Measurements from ENCODE around the gene SULT2A1.
"Not testable (repeated sequence)": the region's sequence is repeated elsewhere in the genome, so short reads cannot be mapped to it uniquely, and the experiment has no call there.

Gene SULT2A1

DNA sequence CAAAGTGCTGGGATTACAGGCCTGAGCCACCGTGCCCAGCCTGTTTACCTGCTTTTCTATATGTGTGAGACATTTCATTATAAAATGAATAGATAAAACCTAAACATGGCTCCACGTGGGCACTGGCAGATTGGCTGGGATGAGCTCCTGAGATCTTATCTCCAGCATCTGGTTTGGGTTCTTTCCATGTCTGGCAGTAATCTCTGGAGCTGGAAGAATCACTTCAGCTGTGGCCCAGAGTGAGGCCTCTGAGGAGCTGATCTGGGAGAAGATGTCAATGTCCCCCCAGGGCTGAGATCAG, 5.5 kb upstream of the SULT2A1 start:
- Histone ChIP-seq H3K9me3 (ENCODE audit: control insufficient read depth, low read depth, low read length) (peaks cover 4% of the 10 kb centered on the region), H3K4me1 (ENCODE audit: control insufficient read depth, low read depth, low read length) (no peaks in the 10 kb centered on the region), H3K27me3 (ENCODE audit: control insufficient read depth, insufficient read depth, low read length) (no peaks in the 10 kb centered on the region), H3K36me3 (ENCODE audit: control insufficient read depth, low read depth, low read length) (no peaks in the 10 kb centered on the region), H3K9ac (ENCODE audit: low read length) (no peak overlapping the region), H3K4me3 (ENCODE audit: low read length) (no peak overlapping the region), H3K27ac (ENCODE audit: low read length) (no peak overlapping the region)

DNA sequence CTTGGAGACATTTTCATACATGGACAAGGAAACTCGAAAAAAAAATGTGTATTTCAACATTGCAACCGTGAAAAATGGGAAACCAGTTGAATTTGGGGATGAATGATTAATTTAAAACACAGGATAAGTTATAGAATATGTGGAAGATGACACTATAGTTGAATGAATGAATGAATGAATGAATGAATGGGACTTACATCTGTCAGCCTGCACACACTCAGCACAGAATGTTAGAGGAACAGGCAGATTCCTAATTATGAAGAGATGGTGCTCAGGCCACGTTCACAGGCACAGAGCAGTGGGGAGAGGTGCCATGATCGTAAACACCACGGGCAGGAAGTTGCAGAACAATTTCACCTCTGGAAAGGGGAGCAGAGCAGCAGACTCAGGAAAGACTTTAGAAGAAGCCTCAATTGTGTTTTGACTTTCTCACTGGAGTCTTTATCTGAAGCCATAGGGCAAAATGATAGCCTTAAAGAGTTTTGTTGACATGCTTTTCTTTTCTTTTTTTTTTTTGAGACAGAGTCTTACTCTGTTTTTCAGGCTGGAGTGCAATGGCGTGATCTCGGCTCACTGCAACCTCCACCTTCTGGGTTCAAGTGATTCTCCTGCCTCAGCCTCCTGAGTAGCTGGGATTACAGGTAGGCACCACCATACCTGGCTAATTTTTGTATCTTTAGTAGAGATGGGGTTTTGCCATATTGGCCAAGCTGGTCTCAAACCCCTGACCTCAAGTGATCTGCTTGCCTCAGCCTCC, 4.9 kb upstream of the SULT2A1 start:
- no peak overlapping the region for H3K27ac ChIP-seq (ENCODE audit: low read length)
- H3K9me3 ChIP-seq (ENCODE audit: control insufficient read depth, low read depth, low read length) = peaks cover 4% of the 10 kb centered on the region
- no peaks in the 10 kb centered on the region for H3K27me3 ChIP-seq (ENCODE audit: control insufficient read depth, insufficient read depth, low read length)
- H3K9ac ChIP-seq (ENCODE audit: low read length) = no peak overlapping the region
- no peaks in the 10 kb centered on the region for H3K4me1 ChIP-seq (ENCODE audit: control insufficient read depth, low read depth, low read length)
- H3K4me3 ChIP-seq (ENCODE audit: low read length) = no peak overlapping the region
- H3K36me3 ChIP-seq (ENCODE audit: control insufficient read depth, low read depth, low read length) = no peaks in the 10 kb centered on the region

DNA sequence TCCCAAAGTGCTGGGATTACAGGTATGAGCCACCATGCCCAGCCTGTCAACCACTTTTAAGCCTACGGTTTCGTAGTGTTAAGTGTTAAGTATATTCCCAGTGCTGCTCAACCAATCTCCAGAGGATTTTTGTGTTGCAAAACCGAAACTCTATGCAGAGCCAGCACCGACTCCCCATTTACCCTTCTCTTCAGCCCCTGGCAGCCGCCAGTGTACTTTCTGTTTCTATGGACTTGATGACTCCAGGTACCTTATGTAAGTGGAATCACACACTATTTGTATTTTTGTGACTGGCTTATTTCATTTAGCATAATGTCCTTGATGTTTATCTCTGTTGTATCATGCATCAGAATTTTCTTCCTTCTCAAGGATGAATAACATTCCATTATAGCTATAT, 1.1 kb downstream of the SULT2A1 start:
- Histone ChIP-seq H3K27me3 (ENCODE audit: control insufficient read depth, insufficient read depth, low read length) (no peaks in the 10 kb centered on the region), H3K4me1 (ENCODE audit: control insufficient read depth, low read depth, low read length) (no peaks in the 10 kb centered on the region)

DNA sequence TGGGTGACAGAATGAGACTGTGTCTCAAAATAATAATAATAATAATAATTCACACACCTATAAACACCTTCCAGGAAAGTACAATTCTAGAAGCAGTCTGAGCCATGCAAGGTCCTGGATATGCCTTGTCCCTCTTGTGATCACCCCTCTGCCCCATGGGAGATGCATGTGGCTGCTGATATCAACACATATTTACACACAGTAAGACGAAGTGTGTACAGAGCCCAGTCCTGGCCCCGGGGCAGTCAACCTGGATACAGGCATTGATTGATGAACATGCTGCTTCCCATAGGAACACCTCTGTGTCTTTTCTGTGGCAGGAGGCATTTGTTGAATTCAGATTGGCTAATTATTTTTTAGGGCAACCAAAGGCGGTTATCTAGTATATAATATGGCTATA, 3.2 kb downstream of the SULT2A1 start:
- Histone ChIP-seq H3K4me3 (ENCODE audit: low read length) (no peak overlapping the region), H3K9me3 (ENCODE audit: control insufficient read depth, low read depth, low read length) (no peaks in the 10 kb centered on the region), H3K9ac (ENCODE audit: low read length) (no peak overlapping the region), H3K27me3 (ENCODE audit: control insufficient read depth, insufficient read depth, low read length) (no peaks in the 10 kb centered on the region), H3K4me1 (ENCODE audit: control insufficient read depth, low read depth, low read length) (no peaks in the 10 kb centered on the region), H3K36me3 (ENCODE audit: control insufficient read depth, low read depth, low read length) (no peaks in the 10 kb centered on the region), H3K27ac (ENCODE audit: low read length) (no peak overlapping the region)

More for the DNA sequence above, 1.1 kb downstream of the SULT2A1 start:
- no peaks in the 10 kb centered on the region for H3K9me3 ChIP-seq (ENCODE audit: control insufficient read depth, low read depth, low read length)
- no peak overlapping the region for H3K27ac ChIP-seq (ENCODE audit: low read length)
- H3K36me3 ChIP-seq (ENCODE audit: control insufficient read depth, low read depth, low read length) = no peaks in the 10 kb centered on the region
- H3K4me3 ChIP-seq (ENCODE audit: low read length) = no peak overlapping the region
- H3K9ac ChIP-seq (ENCODE audit: low read length) = no peak overlapping the region

DNA sequence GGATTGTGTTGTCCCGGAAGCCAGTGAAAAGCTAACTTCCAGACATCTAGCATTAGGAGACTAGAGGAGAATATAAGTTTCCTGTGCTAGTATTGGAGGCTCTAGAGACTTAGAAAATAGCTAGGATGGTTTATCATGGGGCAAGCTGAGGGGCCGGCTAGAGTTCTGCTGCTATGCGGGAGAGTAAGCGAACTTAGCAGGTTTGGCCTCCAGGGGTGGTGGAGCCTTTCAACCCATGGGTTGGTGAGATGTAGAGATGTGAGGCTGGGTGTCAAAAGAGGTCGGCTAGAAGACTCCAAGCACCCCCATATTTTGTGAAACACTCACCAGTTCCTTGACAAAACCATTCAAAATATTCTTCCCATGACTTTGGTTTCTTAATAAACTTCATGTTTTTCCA, 4.4 kb downstream of the SULT2A1 start:
- Histone ChIP-seq H3K4me1 (ENCODE audit: control insufficient read depth, low read depth, low read length) (no peaks in the 10 kb centered on the region), H3K9ac (ENCODE audit: low read length) (no peak overlapping the region), H3K27me3 (ENCODE audit: control insufficient read depth, insufficient read depth, low read length) (no peaks in the 10 kb centered on the region), H3K4me3 (ENCODE audit: low read length) (no peak overlapping the region), H3K9me3 (ENCODE audit: control insufficient read depth, low read depth, low read length) (no peaks in the 10 kb centered on the region), H3K27ac (ENCODE audit: low read length) (no peak overlapping the region), H3K36me3 (ENCODE audit: control insufficient read depth, low read depth, low read length) (no peaks in the 10 kb centered on the region)

DNA sequence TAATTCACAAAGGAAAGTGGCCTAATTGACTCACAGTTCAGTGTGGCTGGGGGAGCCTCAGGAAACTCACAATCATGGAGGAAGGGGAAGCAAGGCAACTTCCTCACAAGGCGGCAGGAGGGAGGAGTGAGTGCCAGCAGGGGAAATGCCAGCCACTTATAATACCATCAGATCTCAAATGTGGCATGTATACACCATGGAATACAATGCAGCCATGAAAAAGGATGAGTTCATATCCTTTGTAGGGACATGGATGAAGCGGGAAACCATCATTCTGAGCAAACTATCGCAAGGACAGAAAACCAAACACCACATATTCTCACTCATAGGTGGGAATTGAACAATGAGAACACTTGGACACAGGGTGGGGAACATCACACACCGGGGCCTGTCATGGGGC, 6.7 kb downstream of the SULT2A1 start:
- not testable (repeated sequence) for H3K36me3 ChIP-seq (ENCODE audit: control insufficient read depth, low read depth, low read length)

DNA sequence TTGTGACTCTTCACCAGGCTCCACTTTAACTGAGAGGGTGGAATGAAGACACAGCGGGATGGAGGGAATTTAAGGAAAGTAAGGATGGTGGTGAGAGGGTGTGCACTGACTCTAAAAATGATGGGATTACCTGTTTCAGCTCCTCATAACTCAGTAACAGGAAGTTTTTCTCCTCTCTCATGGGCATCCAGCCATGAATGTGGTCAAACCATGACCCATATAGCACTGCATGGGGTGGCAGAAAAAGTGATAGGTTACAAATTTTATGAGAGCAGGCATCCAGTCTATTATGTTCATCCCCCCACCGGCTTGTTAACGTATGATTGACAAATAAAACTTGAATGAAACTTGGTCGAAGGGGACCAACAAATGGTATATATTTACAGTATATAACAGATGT, 7.2 kb downstream of the SULT2A1 start:
- no peaks in the 10 kb centered on the region for H3K4me1 ChIP-seq (ENCODE audit: control insufficient read depth, low read depth, low read length)

More for the DNA sequence above, 6.7 kb downstream of the SULT2A1 start:
- H3K27ac ChIP-seq (ENCODE audit: low read length); H3K9ac ChIP-seq (ENCODE audit: low read length); H3K4me3 ChIP-seq (ENCODE audit: low read length); H3K4me1 ChIP-seq (ENCODE audit: control insufficient read depth, low read depth, low read length); H3K9me3 ChIP-seq (ENCODE audit: control insufficient read depth, low read depth, low read length); H3K27me3 ChIP-seq (ENCODE audit: control insufficient read depth, insufficient read depth, low read length): not testable (repeated sequence)

DNA sequence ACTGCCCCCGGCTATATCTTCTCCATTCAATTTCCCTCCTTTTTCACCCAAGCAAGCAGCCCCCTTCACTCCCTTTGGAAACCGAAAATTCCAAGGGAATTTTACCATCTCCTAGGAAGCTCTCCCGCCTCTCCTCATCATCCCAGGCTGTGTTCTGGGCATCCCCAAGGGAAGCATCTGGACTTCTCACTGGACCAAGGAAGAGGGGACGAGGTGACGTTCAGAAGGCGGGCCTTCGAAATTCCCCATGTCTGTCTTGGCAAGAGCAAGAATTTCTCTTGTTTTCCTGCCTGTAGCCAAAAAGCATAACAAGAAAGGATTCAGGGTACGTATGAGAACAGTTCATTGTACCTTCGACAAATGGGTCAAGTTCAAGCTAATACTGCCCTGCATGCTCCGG, 20.9 kb downstream of the SULT2A1 start:
- Histone ChIP-seq H3K4me1 (ENCODE audit: control insufficient read depth, low read depth, low read length) (peaks cover 5% of the 10 kb centered on the region), H3K9me3 (ENCODE audit: control insufficient read depth, low read depth, low read length) (no peaks in the 10 kb centered on the region), H3K9ac (ENCODE audit: low read length) (no peak overlapping the region), H3K27me3 (ENCODE audit: control insufficient read depth, insufficient read depth, low read length) (no peaks in the 10 kb centered on the region), H3K27ac (ENCODE audit: low read length) (no peak overlapping the region), H3K4me3 (ENCODE audit: low read length) (no peak overlapping the region), H3K36me3 (ENCODE audit: control insufficient read depth, low read depth, low read length) (no peaks in the 10 kb centered on the region)

More for the DNA sequence above, 7.2 kb downstream of the SULT2A1 start:
- no peaks in the 10 kb centered on the region for H3K36me3 ChIP-seq (ENCODE audit: control insufficient read depth, low read depth, low read length)
- H3K9ac ChIP-seq (ENCODE audit: low read length) = no peak overlapping the region
- no peaks in the 10 kb centered on the region for H3K27me3 ChIP-seq (ENCODE audit: control insufficient read depth, insufficient read depth, low read length)
- no peak overlapping the region for H3K4me3 ChIP-seq (ENCODE audit: low read length)
- H3K9me3 ChIP-seq (ENCODE audit: control insufficient read depth, low read depth, low read length) = no peaks in the 10 kb centered on the region
- no peak overlapping the region for H3K27ac ChIP-seq (ENCODE audit: low read length)

DNA sequence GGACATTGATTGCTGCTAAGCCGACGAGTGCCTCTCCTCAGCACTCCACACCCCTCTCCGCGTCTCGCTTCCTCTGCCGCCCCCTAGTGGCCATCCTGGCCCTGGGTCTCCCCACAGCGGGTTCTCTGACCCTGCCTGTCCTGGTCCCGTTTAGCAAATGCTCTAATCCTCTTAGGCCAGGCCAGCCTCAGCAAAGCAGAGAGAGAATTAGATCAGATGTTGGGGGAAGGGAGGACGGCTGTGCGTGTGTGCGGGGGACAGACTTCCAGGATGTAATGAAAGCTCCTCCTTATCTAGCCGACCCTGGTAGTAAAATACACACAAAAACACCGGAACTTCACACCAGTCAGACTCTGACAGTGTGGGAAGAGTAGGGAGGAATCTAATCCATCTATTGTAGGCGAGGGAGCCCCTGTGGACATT, 22.6 kb downstream of the SULT2A1 start:
- Histone ChIP-seq H3K9me3 (ENCODE audit: control insufficient read depth, low read depth, low read length) (no peaks in the 10 kb centered on the region), H3K36me3 (ENCODE audit: control insufficient read depth, low read depth, low read length) (no peaks in the 10 kb centered on the region), H3K4me3 (ENCODE audit: low read length) (no peak overlapping the region), H3K4me1 (ENCODE audit: control insufficient read depth, low read depth, low read length) (peaks cover 5% of the 10 kb centered on the region), H3K27ac (ENCODE audit: low read length) (no peak overlapping the region), H3K27me3 (ENCODE audit: control insufficient read depth, insufficient read depth, low read length) (no peaks in the 10 kb centered on the region), H3K9ac (ENCODE audit: low read length) (no peak overlapping the region)

DNA sequence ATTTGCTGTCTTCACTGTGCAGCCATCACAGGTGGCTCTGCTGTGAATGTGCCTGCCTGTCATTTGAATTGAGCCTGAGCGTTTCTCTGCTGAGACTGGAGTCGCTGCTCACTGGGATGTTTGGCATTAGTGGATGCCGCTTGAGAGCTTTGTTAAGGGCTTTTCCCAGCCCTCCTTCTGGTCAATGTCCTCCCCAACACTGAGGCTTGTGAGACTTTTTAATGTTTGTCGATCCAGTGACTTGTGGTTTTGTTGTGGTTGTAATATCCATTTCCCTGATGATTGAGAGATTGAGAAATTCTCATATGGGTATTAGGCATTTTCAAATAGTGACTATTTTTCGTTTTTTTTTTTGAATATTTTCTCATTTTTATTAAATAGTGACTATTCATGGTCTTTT, 24.5 kb downstream of the SULT2A1 start:
- Histone ChIP-seq H3K4me3 (ENCODE audit: low read length) (no peak overlapping the region), H3K9me3 (ENCODE audit: control insufficient read depth, low read depth, low read length) (no peaks in the 10 kb centered on the region), H3K9ac (ENCODE audit: low read length) (no peak overlapping the region), H3K27me3 (ENCODE audit: control insufficient read depth, insufficient read depth, low read length) (no peaks in the 10 kb centered on the region), H3K27ac (ENCODE audit: low read length) (no peak overlapping the region), H3K36me3 (ENCODE audit: control insufficient read depth, low read depth, low read length) (no peaks in the 10 kb centered on the region), H3K4me1 (ENCODE audit: control insufficient read depth, low read depth, low read length) (peaks cover 5% of the 10 kb centered on the region)

DNA sequence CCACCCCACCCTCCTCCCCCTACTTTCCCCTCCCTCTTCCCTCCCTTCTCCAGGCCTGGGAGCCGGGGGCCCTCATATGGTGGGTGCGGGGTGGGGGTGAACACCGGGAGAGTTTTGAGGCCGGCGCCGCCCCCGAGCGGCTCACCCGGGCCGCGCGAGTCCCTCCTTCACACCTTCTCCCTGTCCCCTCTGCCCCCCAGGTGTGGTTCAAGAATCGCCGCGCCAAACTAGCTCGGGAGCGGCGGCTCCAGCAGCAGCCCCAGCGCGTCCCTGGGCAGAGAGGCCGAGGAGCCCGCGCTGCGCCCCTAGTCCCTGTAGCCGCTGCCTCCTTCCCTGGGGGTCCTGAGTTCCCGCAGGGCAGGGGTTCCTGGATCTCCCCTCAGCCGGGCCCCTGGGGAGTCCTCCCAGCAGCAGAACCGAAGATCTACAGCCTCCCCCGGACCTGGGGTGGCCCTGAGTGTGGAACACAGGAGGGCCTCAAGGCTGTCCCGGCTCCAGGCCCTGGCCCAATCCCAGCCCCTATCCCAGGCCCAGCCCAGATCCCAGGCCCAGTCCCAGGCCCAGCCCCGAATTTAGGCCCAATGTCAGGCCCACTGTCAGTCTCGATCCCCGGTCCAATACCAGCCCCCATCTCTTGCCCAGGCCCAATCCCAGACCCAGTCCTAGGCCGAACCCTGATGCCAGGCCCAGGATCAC, 25.4 kb downstream of the SULT2A1 start:
- Histone ChIP-seq H3K4me3 (ENCODE audit: low read length) (no peak overlapping the region), H3K36me3 (ENCODE audit: control insufficient read depth, low read depth, low read length) (no peaks in the 10 kb centered on the region), H3K9me3 (ENCODE audit: control insufficient read depth, low read depth, low read length) (no peaks in the 10 kb centered on the region), H3K27me3 (ENCODE audit: control insufficient read depth, insufficient read depth, low read length) (no peaks in the 10 kb centered on the region), H3K9ac (ENCODE audit: low read length) (no peak overlapping the region), H3K27ac (ENCODE audit: low read length) (no peak overlapping the region), H3K4me1 (ENCODE audit: control insufficient read depth, low read depth, low read length) (peaks cover 5% of the 10 kb centered on the region)

DNA sequence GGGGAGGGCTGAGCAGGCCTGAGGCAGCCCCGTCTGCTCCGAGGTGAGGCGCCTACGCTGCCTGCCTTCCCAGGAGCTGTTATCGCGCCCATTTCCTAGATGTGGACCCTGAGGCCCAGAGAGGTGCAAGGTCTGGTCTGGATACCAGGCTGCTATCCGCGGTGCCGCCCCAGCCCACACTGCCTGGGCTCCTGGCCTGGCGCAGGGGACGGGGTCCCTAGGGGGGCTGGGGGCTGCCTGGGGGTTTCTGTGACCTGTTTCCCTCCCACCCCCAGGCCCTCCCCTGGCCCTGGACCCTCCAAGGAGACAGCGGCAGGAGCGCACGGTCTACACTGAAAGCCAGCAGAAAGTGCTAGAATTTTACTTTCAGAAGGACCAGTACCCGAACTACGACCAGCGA, 26.3 kb downstream of the SULT2A1 start:
- not testable (repeated sequence) for H3K27ac ChIP-seq (ENCODE audit: low read length); H3K27me3 ChIP-seq (ENCODE audit: control insufficient read depth, insufficient read depth, low read length)

More for the DNA sequence above, 26.3 kb downstream of the SULT2A1 start:
- H3K36me3 ChIP-seq (ENCODE audit: control insufficient read depth, low read depth, low read length); H3K4me3 ChIP-seq (ENCODE audit: low read length); H3K4me1 ChIP-seq (ENCODE audit: control insufficient read depth, low read depth, low read length); H3K9ac ChIP-seq (ENCODE audit: low read length); H3K9me3 ChIP-seq (ENCODE audit: control insufficient read depth, low read depth, low read length): not testable (repeated sequence)
